Mammary epithelial cell (primary cell): ENCODE measurements around the gene AP1S3.

Experiments used
- EZH2 ChIP-seq: IDR thresholded peaks from 2 replicates; pipeline ENCODE4 v1.6.1; 2012; ENCODE audit warnings: low read length, inconsistent platforms, borderline replicate concordance
- TF ChIP-seq, protein P1 (sequence below), 2 donors: IDR thresholded peaks in 1 of 2; conservative IDR thresholded peaks in 1 of 2; 2 replicates each; pipeline ENCODE4 v1.5.1; 2011 to 2012; ENCODE audit warnings: inconsistent platforms in 2 of 2, low read length in 2 of 2, mild to moderate bottlenecking in 2 of 2, control low read depth in 1 of 2, low read depth in 1 of 2; ENCODE audit not compliant: insufficient read depth in 1 of 2; ENCODE audit errors: extremely low read depth in 1 of 2

DNA sequence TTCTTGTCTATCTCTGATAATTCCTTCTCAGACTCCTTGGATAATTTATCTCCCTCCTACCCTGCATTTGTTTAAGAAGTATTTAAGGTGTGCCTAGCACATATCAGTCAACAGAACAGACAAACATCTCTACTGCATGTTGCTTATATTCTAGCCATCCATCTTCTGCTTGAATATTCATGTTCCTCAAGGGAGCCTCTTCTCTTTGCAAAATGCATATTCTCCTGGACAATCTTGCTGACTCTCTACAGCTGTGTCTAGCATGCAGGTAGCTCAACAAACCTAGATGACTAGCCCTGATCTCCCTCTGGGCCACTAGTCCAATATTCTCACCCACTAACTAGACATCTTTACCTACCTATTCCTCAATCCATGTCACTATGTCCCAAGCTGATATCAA lies 70.0 kb downstream of the AP1S3 start:
- TF ChIP-seq, protein P1, sequence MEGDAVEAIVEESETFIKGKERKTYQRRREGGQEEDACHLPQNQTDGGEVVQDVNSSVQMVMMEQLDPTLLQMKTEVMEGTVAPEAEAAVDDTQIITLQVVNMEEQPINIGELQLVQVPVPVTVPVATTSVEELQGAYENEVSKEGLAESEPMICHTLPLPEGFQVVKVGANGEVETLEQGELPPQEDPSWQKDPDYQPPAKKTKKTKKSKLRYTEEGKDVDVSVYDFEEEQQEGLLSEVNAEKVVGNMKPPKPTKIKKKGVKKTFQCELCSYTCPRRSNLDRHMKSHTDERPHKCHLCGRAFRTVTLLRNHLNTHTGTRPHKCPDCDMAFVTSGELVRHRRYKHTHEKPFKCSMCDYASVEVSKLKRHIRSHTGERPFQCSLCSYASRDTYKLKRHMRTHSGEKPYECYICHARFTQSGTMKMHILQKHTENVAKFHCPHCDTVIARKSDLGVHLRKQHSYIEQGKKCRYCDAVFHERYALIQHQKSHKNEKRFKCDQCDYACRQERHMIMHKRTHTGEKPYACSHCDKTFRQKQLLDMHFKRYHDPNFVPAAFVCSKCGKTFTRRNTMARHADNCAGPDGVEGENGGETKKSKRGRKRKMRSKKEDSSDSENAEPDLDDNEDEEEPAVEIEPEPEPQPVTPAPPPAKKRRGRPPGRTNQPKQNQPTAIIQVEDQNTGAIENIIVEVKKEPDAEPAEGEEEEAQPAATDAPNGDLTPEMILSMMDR (conservative IDR thresholded peaks at IDR 0.05 in 1 of 2, IDR thresholded peaks at IDR 0.05 in 1 of 2; ENCODE audit: extremely low read depth in 1 of 2, insufficient read depth in 1 of 2, low read depth in 1 of 2, low read length in 2 of 2): no peak
- TF ChIP-seq EZH2: no peak
